ENCODE results near the gene ASAH2. TPM values are rescaled to one million over a fixed set of nuclear protein-coding genes. Genes with fewer than 3 reads are reported as not detected.

The ASAH2 gene
- total and polyA plus RNA-seq, 2 of the 13 experiments (the other 11 are each of a cell fraction or from before 2014, with no cell fraction given) = 16.0 to 17.9 TPM

DNA sequence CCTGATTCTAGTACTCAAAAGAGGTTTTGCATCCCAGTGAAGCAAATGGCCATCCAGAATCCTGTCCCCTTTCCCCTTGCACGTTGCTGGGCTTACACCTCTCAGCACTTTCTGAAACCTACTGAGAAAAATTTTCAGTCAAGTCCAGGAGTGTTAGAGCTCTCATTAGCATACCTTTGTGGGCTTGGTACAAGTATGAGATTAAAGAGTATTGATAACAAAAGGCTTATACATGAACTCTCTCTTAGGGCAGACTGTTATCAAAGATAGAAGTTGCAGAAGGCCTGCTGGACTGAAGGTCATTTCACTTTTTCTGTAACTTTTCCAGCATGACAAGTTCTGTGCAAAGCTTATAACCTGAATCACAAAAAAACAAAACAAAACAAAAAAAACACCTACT, at the start of gene ASAH2 (continued):
- TF ChIP-seq SOX13 (IDR thresholded peaks at IDR 0.05) = no peak
- peak in 1 of 2 experiments; percentile 69; a peak in 2 of 4 replicates for TF ChIP-seq SOX13 (CRISPR knock-in tag; conservative IDR thresholded peaks at IDR 0.05 in 1 of 2, IDR thresholded peaks at IDR 0.05 in 1 of 2)
- TF ChIP-seq CEBPG (CRISPR knock-in tag; IDR thresholded peaks at IDR 0.05) = peak; percentile 20; the same call in 1 of the 2 replicates
- TF ChIP-seq GATA4 (IDR thresholded peaks at IDR 0.05; ENCODE audit: borderline replicate concordance, low read depth) = 0 out of 2 replicates have a peak, but pooled peaks have one; percentile 15
- TF ChIP-seq SOX6 (IDR thresholded peaks at IDR 0.05) = no peak
- peak; percentile 65 for TF ChIP-seq SOX6 (CRISPR knock-in tag; IDR thresholded peaks at IDR 0.05)
- TF ChIP-seq HNF4A (CRISPR knock-in tag; IDR thresholded peaks at IDR 0.05) = peak; percentile 31

DNA sequence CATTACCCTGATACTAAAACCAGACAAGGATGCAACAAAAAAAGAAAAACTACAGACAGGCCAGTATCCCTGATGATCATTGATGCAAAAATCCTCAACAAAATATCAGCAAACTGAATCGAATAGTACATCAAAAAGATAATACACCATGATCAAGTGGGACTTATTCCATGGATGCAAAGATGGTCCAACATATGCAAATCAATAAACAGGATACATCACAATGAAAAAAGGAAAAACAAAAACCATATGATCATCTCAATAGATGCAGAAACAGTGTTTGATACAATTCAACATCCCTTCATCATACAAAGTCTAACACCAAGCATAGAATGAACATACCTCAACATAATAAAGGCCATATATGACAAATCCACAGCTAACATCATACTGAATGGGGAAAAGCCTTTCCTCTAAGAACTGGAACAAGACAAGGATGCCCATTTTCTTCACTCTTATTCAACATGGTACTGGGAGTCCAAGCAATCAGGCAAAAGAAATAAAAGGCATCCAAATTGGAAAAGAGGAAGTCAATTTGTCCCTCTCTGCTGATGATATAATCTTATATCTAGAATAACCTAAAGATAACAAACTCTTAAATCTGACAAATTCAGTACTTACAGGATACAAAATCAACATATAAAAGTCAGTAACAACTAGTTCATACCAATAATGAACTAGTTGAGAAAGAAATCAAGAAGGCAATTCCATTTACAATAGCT, 48.8 kb upstream of the ASAH2 start:
- 0% methylated on average over 1 of the region's 1 CpG for WGBS (ENCODE audit: low lambda C conversion rate)
- no peaks in the 10 kb centered on the region for H4K20me1 ChIP-seq (ENCODE audit: insufficient read depth, low read length)
- ATAC-seq (no peak), FAIRE-seq (no peak), DNase-seq (ENCODE audit: low spot score) (no peak)
- no TSS peak for BruUV-seq (replicated peaks)
- TF ChIP-seq, protein P1, sequence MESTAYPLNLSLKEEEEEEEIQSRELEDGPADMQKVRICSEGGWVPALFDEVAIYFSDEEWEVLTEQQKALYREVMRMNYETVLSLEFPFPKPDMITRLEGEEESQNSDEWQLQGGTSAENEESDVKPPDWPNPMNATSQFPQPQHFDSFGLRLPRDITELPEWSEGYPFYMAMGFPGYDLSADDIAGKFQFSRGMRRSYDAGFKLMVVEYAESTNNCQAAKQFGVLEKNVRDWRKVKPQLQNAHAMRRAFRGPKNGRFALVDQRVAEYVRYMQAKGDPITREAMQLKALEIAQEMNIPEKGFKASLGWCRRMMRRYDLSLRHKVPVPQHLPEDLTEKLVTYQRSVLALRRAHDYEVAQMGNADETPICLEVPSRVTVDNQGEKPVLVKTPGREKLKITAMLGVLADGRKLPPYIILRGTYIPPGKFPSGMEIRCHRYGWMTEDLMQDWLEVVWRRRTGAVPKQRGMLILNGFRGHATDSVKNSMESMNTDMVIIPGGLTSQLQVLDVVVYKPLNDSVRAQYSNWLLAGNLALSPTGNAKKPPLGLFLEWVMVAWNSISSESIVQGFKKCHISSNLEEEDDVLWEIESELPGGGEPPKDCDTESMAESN (CRISPR knock-in tag; conservative IDR thresholded peaks at IDR 0.05) = no peak
- no peak for TF ChIP-seq DNMT1 (CRISPR knock-in tag; IDR thresholded peaks at IDR 0.05)
- TF ChIP-seq, protein P2, sequence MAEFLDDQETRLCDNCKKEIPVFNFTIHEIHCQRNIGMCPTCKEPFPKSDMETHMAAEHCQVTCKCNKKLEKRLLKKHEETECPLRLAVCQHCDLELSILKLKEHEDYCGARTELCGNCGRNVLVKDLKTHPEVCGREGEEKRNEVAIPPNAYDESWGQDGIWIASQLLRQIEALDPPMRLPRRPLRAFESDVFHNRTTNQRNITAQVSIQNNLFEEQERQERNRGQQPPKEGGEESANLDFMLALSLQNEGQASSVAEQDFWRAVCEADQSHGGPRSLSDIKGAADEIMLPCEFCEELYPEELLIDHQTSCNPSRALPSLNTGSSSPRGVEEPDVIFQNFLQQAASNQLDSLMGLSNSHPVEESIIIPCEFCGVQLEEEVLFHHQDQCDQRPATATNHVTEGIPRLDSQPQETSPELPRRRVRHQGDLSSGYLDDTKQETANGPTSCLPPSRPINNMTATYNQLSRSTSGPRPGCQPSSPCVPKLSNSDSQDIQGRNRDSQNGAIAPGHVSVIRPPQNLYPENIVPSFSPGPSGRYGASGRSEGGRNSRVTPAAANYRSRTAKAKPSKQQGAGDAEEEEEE (CRISPR knock-in tag; IDR thresholded peaks at IDR 0.05; ENCODE audit: borderline replicate concordance) = no peak
- TF ChIP-seq, protein P3, sequence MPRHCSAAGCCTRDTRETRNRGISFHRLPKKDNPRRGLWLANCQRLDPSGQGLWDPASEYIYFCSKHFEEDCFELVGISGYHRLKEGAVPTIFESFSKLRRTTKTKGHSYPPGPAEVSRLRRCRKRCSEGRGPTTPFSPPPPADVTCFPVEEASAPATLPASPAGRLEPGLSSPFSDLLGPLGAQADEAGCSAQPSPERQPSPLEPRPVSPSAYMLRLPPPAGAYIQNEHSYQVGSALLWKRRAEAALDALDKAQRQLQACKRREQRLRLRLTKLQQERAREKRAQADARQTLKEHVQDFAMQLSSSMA (CRISPR knock-in tag; IDR thresholded peaks at IDR 0.05) = no peak
- TF ChIP-seq, protein P4, sequence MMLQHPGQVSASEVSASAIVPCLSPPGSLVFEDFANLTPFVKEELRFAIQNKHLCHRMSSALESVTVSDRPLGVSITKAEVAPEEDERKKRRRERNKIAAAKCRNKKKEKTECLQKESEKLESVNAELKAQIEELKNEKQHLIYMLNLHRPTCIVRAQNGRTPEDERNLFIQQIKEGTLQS (CRISPR knock-in tag; IDR thresholded peaks at IDR 0.05) = no peak
- no peak for TF ChIP-seq AHR (CRISPR knock-in tag; IDR thresholded peaks at IDR 0.05)
- no peak for TF ChIP-seq ZNF780A (CRISPR knock-in tag; IDR thresholded peaks at IDR 0.05)
- H3K27ac ChIP-seq (ENCODE audit: extremely low read length, insufficient read depth, low read length) = no peak overlapping the region
- no peaks in the 10 kb centered on the region for H3K9me3 ChIP-seq (ENCODE audit: low read length)
- in situ Hi-C loops (cut with HindIII; ENCODE audit: extremely low pct_ligation_motif_present, low pct_unique_long_range_greater_than_20kb) (no loop called here), intact Hi-C loops (cut with micrococcal nuclease; ENCODE audit: unreplicated experiment) (no loop called here)
- H3K4me2 ChIP-seq (ENCODE audit: low read depth, low read length) = no peak overlapping the region
- H3K4me1 ChIP-seq (ENCODE audit: insufficient read depth, low read length) = no peaks in the 10 kb centered on the region
- ChIA-PET POLR2A (no interaction called here), CTCF (ENCODE audit: low intra/inter-chr PET ratio, low total read pairs) (no interaction called here)
- no peaks in the 10 kb centered on the region for H3K79me2 ChIP-seq (ENCODE audit: insufficient read depth, low read length)
- H3K36me3 ChIP-seq (replicated peaks in 1 of 2; ENCODE audit: control insufficient read depth in 1 of 2, insufficient read depth in 2 of 2, low read length in 2 of 2) = no peaks in the 10 kb centered on the region
- H3K9ac ChIP-seq (ENCODE audit: insufficient read depth, low read depth, low read length) = no peak overlapping the region
- H3K4me3 ChIP-seq (replicated peaks in 1 of 3; ENCODE audit: insufficient read depth in 1 of 3, low read depth in 2 of 3, low read length in 3 of 3) = no peak overlapping the region
- no peaks in the 10 kb centered on the region for H3K27me3 ChIP-seq (ENCODE audit: control insufficient read depth in 1 of 2, insufficient read depth in 2 of 2, low read length in 2 of 2)
- H2AFZ ChIP-seq (ENCODE audit: low read length) = no peak overlapping the region

Data from HepG2 (cell line).